Body of pancreas (tissue), 4 donors: ENCODE measurements around the gene JOSD1. TPM values are rescaled to one million over a fixed set of nuclear protein-coding genes. Genes with fewer than 3 reads are reported as not detected.

Experiments used
- ATAC-seq: fragments of 150-250 bp; one replicate; pipeline ENCODE4 v1.9.1; 2016
- DNase-seq, 4 donors: peaks; one replicate each; pipeline ENCODE4 v3.0.0-alpha.2; 2019
- H3K27ac ChIP-seq, 4 donors: fragments of 200-600 bp; sonication (generic); 1 replicate in 3 of 4; 2 replicates in 1 of 4; pipeline versions ENCODE4 v1.5.1 to v1.6.1; 2016 to 2019; ENCODE audit warnings: mild to moderate bottlenecking in 1 of 4, mixed read lengths in 1 of 4, moderate library complexity in 1 of 4
- H3K27me3 ChIP-seq, 2 donors: fragments of 200-600 bp; sonication (generic); one replicate each; pipeline ENCODE4 v1.6.0; 2016; ENCODE audit warnings: mild to moderate bottlenecking in 1 of 2
- H3K36me3 ChIP-seq, 2 donors: fragments of 200-600 bp; sonication (generic); replicated peaks in 1 of 2; 2 replicates each; pipeline ENCODE4 v1.5.1; 2016; ENCODE audit warnings: low read depth in 2 of 2; ENCODE audit not compliant: insufficient read depth in 1 of 2
- H3K4me1 ChIP-seq: fragments of 200-600 bp; sonication (generic); one replicate; pipeline ENCODE4 v1.6.0; 2016
- H3K4me3 ChIP-seq, 2 donors: fragments of 200-600 bp; sonication (generic); 1 replicate in 1 of 2; 2 replicates in 1 of 2; pipeline ENCODE4 v1.5.1; 2016 to 2019
- H3K9me3 ChIP-seq, 3 donors: fragments of 200-600 bp; sonication (generic); 1 replicate in 2 of 3; 2 replicates in 1 of 3; pipeline ENCODE4 v1.5.1; 2016
- POLR2A ChIP-seq, 3 donors: fragments of 450-650 bp; IDR thresholded peaks; one replicate each; pipeline ENCODE4 v1.6.1; 2016; ENCODE audit warnings: antibody characterized with exemption in 3 of 3, mild to moderate bottlenecking in 2 of 3
- WGBS, 2 donors: methylation state at CpG; one replicate each; pipeline ENCODE4 v1.1.5; 2017; 5-methylcytosine and 5-hydroxymethylcytosine counted together
- intact Hi-C: fragments of 100-400 bp; cut with DNase I; formaldehyde crosslinking; loops from one replicate; pipeline ENCODE4 v1.15.1; 2023
- total RNA-seq, 2 donors: library from RNA; depleted of rRNA; stranded (reverse); fragments of >200 nt; gene quantifications; one replicate each; pipeline ENCODE4 v1.1.0, GENCODE V29; 2016
- TF ChIP-seq, protein P1 (sequence below), 7 experiments: fragments of 450-650 bp in 4 of 7; fragments of 200-600 bp in 3 of 7; sonication (generic) in 3 of 7; IDR thresholded peaks; one replicate each; pipeline ENCODE4 v1.5.1; 2016 to 2019; ENCODE audit warnings: antibody characterized with exemption in 7 of 7

JOSD1 gene
- total RNA-seq, 2 donors from 2014 or later: 20.4 to 50.3 TPM

DNA sequence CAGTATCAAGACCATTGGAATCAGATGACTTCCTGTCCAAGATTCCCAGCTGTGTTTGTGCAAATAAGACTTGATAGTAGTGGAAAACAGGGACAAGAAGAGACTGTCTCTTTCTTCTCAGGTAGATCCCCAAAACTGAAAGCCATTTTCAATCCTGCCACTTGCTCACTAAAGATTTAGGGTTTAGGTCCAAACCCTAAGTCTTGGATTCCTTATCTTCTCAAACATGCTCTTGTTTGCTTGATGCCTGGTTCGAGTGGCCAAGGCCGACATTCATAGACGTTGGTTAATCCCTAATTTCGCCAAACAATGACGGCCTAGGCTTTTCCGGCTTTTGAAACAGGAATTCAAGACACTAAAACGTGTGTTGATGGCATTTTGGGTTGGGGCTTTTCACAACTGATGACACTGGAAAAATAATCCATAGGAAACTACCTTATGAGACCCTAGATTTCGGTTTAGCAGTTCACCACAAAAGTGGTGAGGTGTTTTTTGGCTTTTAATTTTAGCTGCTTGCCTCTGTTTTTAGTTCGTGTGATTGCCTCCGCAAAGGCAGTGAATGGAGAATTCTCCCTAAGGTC is 4.0 kb upstream of the JOSD1 start:
- Histone ChIP-seq H3K27ac (peak overlapping the region; percentile 55 to 96 (median 72)), H3K9me3 (no peaks in the 10 kb centered on the region), H3K4me1 (peaks cover 44% of the 10 kb centered on the region), H3K4me3 (no peak overlapping the region), H3K27me3 (no peaks in the 10 kb centered on the region), H3K36me3 (no peaks in the 10 kb centered on the region)
- intact Hi-C loops: no loop called here
- WGBS, 2 donors: 4 to 5% methylated on average over 10 of the region's 10 CpGs
- DNase-seq (peak in 1 of 4 donors; percentile 17), ATAC-seq (no peak)
- no peak for TF ChIP-seq POLR2A (IDR thresholded peaks at IDR 0.05)
- TF ChIP-seq, protein P1, sequence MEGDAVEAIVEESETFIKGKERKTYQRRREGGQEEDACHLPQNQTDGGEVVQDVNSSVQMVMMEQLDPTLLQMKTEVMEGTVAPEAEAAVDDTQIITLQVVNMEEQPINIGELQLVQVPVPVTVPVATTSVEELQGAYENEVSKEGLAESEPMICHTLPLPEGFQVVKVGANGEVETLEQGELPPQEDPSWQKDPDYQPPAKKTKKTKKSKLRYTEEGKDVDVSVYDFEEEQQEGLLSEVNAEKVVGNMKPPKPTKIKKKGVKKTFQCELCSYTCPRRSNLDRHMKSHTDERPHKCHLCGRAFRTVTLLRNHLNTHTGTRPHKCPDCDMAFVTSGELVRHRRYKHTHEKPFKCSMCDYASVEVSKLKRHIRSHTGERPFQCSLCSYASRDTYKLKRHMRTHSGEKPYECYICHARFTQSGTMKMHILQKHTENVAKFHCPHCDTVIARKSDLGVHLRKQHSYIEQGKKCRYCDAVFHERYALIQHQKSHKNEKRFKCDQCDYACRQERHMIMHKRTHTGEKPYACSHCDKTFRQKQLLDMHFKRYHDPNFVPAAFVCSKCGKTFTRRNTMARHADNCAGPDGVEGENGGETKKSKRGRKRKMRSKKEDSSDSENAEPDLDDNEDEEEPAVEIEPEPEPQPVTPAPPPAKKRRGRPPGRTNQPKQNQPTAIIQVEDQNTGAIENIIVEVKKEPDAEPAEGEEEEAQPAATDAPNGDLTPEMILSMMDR (IDR thresholded peaks at IDR 0.05): no peak

DNA sequence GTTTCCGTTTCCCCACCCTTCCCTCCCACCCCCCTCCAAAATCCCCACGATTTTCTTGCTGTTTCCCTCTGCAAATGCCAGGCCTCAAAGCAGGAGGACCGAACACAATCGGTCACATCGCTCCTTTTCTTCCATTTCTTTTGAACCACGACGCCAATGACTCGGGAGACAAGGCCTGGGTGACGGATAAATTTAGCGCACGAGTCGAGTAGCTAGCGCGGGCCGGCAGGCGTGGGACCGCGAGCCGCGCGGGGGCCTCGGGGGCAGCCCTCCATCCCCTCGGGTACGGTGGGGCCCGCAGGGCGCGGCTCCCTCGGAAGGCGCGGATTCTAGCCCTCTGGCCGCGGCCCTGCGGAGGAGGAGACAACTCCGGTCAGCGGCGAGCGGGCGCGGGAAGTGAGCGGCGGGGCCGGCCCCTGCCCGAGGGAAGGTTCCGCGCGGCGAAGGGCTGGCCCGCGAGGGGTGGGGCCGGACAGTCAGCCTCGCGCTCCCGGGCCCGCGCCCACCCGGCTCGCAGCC is 414 bp downstream of the JOSD1 start:
- peak overlapping the region; percentile 49 to 67 for H3K4me3 ChIP-seq
- H3K9me3 ChIP-seq: no peaks in the 10 kb centered on the region
- TF ChIP-seq POLR2A (IDR thresholded peaks at IDR 0.05): no peak
- TF ChIP-seq, protein P1 (IDR thresholded peaks at IDR 0.05): no peak
- no peaks in the 10 kb centered on the region for H3K27me3 ChIP-seq
- no peaks in the 10 kb centered on the region for H3K36me3 ChIP-seq
- ATAC-seq: peak; percentile 31
- H3K4me1 ChIP-seq: peaks cover 60% of the 10 kb centered on the region
- intact Hi-C loops: no loop called here
- 0% methylated on average over 17 to 49 of the region's 57 CpGs for WGBS, 2 donors
- DNase-seq: peak; percentile 67 to 74 (median 69)
- H3K27ac ChIP-seq: peak overlapping the region; percentile 92 to 99 (median 98)

DNA sequence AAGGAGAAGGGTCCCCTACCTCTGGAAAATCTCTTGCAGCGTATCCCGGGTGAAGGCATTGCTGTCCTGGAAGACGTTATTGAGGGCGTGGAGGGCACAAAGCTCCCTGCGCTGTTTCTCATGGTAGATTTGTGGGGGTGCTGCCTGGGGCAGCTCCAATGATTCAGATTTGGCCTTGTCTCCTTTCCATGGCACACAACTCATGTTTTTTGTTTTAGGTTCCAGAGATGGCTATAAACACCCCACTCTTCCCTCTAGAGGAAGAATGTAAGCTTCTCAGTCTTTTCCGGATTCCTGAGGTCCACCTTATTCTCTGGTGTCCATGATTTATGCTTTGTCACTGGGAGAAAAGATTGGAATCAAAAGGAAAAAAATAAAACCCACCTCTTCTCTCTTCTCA is 959 bp downstream of the JOSD1 start:
- no peak for TF ChIP-seq POLR2A (IDR thresholded peaks at IDR 0.05)
- TF ChIP-seq, protein P1 (IDR thresholded peaks at IDR 0.05): no peak
- 11 to 16% methylated on average over 6 of the region's 6 CpGs for WGBS, 2 donors
- Histone ChIP-seq H3K9me3 (no peaks in the 10 kb centered on the region), H3K4me3 (peak overlapping the region; percentile 49 to 67), H3K27me3 (no peaks in the 10 kb centered on the region), H3K36me3 (no peaks in the 10 kb centered on the region), H3K4me1 (peaks cover 56% of the 10 kb centered on the region), H3K27ac (peak overlapping the region; percentile 33 to 99 (median 98))
- DNase-seq: no peak
- intact Hi-C loops: no loop called here
- no peak for ATAC-seq

DNA sequence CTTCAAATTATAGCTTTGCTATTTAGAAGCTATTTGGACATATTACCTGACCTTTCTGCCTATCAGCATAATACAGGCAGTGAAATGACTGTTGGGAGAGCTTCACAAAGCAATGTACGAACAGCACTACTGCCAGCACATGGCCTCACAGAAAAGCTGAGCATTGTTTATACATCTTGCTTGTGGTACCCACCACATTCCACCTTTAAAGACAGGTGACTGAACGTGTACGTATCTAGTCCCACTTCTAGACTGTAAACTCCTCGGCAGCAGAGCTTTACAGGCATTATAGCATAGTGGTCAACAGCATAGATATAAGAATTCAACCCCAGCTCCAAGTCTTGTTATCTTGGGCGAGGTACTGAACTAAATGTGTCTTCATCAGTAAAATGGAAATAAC is 1.6 kb downstream of the JOSD1 start:
- WGBS, 2 donors: 25 to 46% methylated on average over 5 of the region's 5 CpGs
- intact Hi-C loops: no loop called here
- ATAC-seq (no peak), DNase-seq (no peak)
- Histone ChIP-seq H3K27me3 (no peaks in the 10 kb centered on the region), H3K27ac (peak overlapping the region; percentile 33 to 99 (median 98)), H3K9me3 (no peaks in the 10 kb centered on the region), H3K4me1 (peaks cover 51% of the 10 kb centered on the region), H3K4me3 (no peak overlapping the region), H3K36me3 (no peaks in the 10 kb centered on the region)
- TF ChIP-seq, protein P1 (IDR thresholded peaks at IDR 0.05): no peak
- no peak for TF ChIP-seq POLR2A (IDR thresholded peaks at IDR 0.05)
